HG03354 (cell line): Measurements from ENCODE around the gene MYCBP2.
"Not testable (repeated sequence)": the region's sequence is repeated elsewhere in the genome, so short reads cannot be mapped to it uniquely, and the experiment has no call there.

Experiments
- ATAC-seq: cut with Tn5 transposase; IDR thresholded peaks from one replicate; pipeline ENCODE4 v1.9.1; 2021; ENCODE audit warnings: mild to moderate bottlenecking; ENCODE audit not compliant: unreplicated experiment, poor library complexity, severe bottlenecking

Gene MYCBP2

DNA sequence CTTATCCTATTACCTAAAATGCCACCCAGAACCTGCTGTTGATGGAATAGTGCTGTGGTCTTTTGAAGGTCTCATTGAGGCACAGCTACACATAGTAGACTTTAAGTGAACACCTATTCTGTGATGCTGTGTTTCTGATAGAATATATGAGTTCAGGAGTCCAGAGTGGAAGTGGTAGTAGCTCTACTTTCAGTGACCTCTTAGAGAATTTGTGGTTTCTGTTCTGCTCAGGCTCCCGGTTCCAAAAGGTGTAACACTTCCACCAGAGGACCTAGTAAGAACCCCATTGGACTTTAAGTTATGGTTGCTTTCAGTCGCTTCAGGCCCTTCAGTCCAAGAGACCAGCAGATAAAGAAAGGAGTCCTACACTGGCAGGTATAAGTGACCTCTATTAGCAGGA lies 11.4 kb upstream of the MYCBP2 start:
- peak; percentile 40 for ATAC-seq

DNA sequence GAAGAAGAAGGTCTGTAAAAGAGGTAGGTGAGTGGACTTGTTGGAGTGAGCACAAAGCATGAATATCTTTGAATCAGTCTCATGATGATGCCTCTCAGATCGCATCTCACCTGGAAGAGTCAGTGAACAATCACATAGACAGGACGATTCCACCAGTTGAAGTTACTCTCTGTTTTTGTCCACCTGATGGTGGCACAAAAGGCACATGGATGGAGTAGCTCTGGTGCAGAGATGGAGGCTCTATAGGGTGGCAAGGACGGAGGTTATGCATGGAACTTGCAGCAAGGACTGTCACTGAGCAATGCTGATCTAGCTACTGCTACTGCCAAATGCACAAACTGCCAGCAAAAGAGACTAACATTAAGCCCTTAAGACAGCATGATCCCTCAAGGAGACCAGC lies 10.3 kb upstream of the MYCBP2 start:
- ATAC-seq = no peak

- ATAC-seq = no peak
Measured at GRCh38 chr13:77335543-77335942, 8.6 kb upstream of the MYCBP2 start.

DNA sequence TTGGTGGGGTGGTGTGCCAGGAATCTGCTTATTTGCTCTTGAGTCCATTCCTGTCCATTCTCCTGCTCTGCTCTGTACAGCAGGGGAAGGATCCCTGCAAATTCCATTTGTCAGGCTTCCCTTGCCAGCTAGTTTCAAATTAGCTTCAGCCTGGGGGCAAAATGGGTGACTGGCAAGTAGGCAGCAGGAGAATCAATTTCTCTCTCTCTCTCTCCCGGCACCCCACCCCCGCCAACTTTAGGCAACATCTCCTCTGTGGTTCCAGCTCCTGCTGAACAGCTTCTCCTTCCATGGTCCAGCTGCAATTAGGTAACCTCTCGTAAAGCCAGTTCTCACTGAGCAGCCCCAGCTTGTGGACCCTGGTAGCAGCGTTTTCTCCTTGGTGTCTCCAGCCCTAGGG lies 6.7 kb upstream of the MYCBP2 start:
- ATAC-seq = no peak

- ATAC-seq = no peak
Measured at GRCh38 chr13:77331421-77331820, 4.5 kb upstream of the MYCBP2 start.

GRCh38 chr13:77329911-77330584 lies 3.2 kb upstream of the MYCBP2 start:
- ATAC-seq = no peak

- peak; percentile 66 for ATAC-seq
Measured at GRCh38 chr13:77329133-77329910, 2.4 kb upstream of the MYCBP2 start.

GRCh38 chr13:77328819-77329132 lies 1.9 kb upstream of the MYCBP2 start:
- peak; percentile 5 for ATAC-seq

DNA sequence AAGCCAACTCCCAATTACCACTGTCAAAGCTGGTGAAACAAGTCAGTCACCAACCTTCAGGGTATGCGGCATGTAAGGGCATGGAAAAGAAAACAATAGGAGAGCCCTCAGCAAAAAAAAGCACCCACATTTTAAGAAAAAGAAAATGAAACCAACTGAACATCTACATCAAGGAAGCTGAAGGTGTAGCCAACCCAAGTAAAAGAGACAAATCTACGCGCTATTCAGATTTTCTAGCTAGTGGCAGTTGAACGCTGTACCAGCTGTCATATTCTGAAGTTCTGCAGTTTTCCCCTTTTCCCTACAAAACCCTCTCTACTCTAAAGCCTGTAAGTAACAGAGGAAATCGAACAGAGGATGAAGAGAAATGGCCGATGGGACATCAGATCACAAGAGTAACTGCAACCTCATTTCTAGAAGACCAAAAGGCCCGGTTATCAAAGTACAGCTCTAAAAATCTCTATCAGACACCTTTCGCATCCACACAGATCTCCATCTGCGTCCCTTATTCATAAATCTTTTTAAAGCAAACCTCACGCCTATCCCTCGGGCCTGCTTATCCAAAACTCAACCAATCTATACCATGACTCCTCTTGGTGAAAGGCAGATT lies 1.4 kb downstream of the MYCBP2 start:
- ATAC-seq = no peak

DNA sequence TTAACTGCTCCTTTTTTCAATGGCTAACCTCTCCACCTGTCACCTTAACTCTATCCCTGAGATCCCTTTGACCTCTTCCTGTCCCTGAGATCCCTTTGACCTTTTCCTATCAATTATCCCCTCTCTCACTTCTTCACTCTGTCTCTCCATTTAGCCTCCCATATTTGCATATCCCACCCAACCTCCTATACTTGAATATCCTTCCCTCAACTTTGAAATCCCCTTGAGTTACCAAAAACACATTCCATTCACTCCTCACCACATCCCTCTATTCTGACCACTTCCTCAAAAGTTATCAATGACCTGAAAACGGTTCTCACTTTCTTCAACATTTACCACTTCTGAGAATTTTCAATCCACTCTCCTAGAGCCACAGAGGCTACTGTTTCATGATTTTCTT lies 3.0 kb downstream of the MYCBP2 start:
- no peak for ATAC-seq

GRCh38 chr13:77319536-77319935 lies 7.4 kb downstream of the MYCBP2 start:
- no peak for ATAC-seq

- ATAC-seq = no peak
Measured at GRCh38 chr13:77318741-77319140, 8.2 kb downstream of the MYCBP2 start.

GRCh38 chr13:77316430-77316829 lies 10.5 kb downstream of the MYCBP2 start:
- no peak for ATAC-seq

DNA sequence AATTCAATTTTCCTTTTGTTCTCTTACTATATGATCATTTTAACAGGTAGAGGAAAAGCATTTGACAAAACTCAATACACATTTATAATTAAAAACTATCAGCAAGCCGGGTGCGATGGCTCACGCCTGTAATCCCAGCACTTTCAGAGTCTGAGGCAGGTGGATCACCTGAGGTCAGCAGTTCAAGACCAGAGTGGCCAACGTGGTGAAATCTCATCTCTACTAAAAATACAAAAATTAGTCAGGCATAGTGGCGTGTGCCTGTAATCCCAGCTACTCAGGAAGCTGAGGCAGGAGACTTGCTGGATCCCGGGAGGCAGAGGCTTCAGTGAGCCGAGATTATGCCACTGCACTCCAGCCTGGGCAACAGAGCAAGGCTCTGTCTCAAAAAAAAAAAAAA lies 11.4 kb downstream of the MYCBP2 start:
- ATAC-seq = not testable (repeated sequence)

GRCh38 chr13:77313923-77314322 lies 13.0 kb downstream of the MYCBP2 start:
- no peak for ATAC-seq

GRCh38 chr13:77312311-77312710 lies 14.6 kb downstream of the MYCBP2 start:
- ATAC-seq = no peak

GRCh38 chr13:77310579-77311279 lies 16.2 kb downstream of the MYCBP2 start:
- no peak for ATAC-seq

GRCh38 chr13:77310161-77310560 lies 16.7 kb downstream of the MYCBP2 start:
- ATAC-seq = no peak

GRCh38 chr13:77309254-77309653 lies 17.6 kb downstream of the MYCBP2 start:
- no peak for ATAC-seq

- no peak for ATAC-seq
Measured at GRCh38 chr13:77306458-77306857, 20.4 kb downstream of the MYCBP2 start.

DNA sequence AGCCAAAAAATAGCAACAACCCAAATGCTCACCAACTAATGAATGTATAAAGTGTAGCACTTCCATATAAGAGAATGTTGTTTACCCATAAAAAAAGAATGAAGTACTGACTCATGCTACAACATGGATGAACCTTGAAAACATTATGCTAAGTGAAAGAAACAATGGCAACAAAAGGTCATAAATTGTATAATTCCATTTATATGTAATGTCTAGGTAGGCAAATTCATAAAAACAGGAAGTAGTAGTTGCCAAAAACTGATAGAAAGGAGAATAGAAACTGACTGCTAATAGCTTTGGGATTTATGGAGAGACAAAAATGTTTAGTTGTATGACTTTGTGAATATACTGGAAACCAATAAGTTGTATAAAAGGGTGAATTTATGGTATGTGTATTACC lies 21.6 kb downstream of the MYCBP2 start:
- peak; percentile 36 for ATAC-seq
